Stimulated activated CD8-positive, alpha-beta memory T cell treated with anti-CD3 and anti-CD28 coated beads, Interleukin-15, amount 100 ng/mL, for 4 hours (primary cell): Measurements from ENCODE around the gene DEPDC4.
"Not testable (repeated sequence)": the region's sequence is repeated elsewhere in the genome, so short reads cannot be mapped to it uniquely, and the experiment has no call there.

Experiments used
- DNase-seq, 2 donors: peaks; one replicate each; pipeline ENCODE4 v3.0.0-alpha.2; 2020; ENCODE audit warnings: low read depth in 2 of 2

The DEPDC4 gene

DNA sequence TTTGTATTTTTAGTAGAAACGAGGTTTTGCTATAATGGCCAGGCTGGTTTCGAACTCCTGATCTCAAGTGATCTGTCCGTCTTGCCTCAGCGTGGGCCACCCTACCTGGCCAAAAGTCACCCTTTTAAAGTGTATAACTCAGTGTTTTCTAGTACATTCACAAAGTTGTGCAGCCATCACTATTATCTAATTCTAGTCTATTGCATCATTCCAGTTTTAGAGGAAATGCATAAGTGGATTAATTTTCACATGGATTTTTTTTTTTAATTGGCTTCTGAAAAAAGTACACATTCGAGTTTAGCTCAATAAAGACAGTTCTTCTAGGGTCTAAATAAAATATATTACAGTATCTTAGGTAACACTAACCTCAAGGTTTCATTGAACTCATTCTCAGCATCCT is 3.7 kb downstream of the DEPDC4 start:
- DNase-seq = no peak

DNA sequence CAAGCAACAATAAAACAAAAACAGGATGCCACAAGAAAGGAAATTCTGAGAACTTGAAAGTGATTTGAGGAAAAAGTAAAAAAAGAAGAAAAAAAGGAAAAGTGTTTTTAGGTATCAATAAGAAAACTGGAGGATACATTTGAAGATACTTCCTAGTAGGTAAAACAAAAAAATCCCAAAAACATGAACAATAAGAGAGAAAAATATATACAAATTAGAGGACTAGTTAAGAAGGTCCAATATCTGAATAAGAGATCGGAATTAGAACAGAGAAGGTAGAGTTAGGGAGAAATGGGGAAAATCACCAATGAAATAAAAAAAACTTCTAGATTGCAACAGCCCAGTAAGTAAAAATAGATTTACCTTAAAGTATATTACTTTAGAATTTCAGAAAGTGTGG is 8.8 kb downstream of the DEPDC4 start:
- no peak for DNase-seq

DNA sequence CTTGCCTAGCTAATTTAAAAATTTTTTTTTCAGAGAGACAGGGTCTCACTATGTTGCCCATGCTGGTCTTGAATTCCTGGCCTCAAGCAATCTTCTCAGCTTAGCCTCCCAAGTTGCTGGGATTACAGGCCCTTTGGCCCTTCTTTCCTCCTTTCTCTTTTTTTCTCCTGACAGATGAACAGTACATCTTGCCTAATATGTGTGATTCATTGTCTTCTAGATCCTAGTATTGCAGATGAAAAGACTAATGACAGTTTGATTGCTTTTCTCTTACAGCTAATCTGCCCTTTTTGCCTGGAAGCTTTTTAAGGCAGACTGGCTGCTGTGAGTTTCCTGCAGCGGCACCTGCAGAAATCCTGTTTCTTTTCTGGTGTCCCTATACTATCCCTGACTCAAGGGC is 12.0 kb downstream of the DEPDC4 start:
- no peak for DNase-seq

DNA sequence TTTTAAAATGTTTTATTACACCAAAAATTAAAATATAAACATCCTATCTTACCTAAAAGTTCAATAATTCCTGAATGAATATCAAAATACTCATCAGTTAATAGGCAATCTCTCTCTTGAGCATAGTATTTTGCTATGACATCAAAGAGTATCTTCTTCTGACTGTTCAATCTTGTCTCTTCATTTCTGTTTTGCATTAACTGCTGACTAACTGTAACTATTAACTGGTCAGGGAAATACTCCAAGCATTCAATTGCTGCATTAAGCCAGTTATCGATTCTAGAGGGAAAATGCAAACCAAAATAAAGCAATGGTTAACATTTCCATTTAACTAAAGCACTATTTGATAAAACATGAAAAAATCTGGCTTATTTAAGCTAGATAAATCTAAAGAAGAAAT is 13.4 kb downstream of the DEPDC4 start:
- DNase-seq = no peak

DNA sequence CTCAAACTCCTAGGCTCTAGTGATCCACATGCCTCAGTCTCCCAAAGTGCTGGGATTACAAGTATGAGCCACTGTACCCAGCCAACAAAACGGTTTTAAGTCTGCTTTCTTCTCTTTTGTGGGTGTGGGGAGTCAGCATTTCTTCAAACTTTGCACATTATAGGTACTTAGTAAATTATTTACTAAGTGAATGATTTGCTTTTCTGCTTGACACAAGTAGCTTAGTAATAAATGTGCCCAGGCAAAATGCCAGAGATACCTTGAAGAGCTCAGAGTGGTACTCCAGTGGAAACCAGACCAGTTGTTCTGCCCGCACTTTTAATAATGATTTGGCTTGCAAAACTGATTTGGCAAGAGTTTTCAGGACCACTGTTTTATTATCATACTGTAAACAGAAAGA is 15.0 kb downstream of the DEPDC4 start:
- no peak for DNase-seq

DNA sequence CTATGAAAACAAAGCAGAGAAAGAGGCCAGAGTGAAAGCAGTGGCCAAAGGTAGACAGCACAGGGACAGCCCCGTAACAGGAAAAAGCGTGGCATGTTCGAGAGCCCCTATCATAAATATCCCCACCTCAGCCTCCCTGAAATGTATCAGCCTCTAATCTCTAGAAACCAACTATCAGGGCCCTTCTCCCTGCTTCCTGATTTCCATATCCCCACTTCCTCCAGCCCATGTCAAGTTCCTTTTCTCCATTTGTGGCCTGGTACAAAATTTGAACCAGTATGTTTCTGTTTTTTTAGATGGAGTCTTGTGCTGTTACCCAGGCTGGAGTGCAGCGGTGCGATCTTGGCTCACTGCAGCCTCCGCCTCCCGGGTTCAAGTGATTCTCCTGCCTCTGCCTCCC is 16.9 kb downstream of the DEPDC4 start:
- DNase-seq = no peak

DNA sequence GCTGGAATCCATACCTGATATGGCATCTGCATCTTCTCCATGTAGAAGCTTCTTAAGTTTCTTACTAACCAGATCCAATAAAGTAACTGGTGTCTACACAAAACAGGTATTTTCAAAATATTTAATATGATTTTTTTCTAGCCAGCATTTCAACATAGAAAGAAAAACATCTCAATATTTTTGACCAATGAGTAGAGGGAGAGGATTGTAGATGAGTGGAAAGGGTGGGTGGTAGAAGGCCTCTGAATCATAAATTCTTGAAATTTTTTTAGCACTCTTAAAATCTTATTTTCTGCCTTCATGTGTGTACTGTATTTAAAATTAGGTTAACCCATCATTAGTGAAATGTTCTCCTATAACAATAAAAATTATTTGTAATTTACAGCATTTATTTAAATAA is 18.0 kb downstream of the DEPDC4 start:
- no peak for DNase-seq

DNA sequence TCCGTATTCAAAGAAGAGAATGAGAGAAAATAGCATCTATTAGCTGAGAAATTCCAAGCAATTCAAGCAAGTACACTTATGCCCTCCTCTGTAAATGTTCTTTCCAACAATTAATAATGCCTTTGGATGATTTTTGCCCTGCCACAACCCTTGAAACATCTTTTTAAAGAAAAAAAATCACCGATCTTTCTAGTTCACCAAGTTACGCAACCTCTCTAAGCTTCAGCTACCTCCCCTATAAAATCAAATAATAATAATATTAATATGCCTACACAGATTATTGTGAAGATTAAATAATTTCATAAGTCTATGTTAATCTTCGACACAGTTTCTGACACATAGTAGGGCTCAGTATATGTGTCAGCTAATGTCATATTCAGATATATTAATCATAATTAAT is 19.1 kb downstream of the DEPDC4 start:
- no peak for DNase-seq

DNA sequence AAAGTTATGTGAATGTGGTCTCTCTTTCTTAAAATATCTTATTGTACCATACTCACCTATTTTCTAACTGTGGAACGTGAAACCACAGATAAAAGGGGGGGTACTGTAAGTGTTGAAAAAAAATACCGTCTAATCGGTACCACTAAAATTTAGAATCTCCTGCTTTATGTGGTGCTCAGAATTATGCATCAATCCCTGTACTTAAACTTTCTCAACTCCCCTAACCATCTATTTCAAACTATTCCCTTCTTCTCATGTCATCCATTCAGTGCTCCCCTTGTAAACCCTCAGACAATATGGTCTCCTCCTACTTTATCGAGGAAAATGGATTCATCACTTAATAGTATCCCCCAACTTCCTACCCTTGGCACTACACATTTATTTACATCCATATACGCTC is 23.7 kb downstream of the DEPDC4 start:
- DNase-seq = no peak

DNA sequence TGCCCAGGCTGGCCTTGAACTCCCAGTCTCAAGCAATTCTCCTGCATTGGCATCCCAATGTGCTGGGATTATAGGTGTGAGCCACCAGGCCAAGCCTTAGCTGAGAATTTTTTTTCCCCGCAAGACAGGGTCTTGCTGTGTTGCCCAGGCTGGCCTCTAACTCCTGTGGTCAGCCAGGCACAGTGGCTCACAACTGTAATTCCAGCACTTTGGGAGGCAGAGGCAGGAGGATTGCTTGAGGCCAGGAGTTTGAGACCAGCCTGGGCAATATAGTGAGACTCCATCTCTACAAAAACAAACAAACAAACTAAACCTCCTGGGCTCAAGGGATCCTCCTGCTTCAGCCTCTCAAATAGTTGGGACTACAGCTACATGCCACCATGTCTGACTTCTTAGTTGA is 27.3 kb downstream of the DEPDC4 start:
- no peak for DNase-seq

DNA sequence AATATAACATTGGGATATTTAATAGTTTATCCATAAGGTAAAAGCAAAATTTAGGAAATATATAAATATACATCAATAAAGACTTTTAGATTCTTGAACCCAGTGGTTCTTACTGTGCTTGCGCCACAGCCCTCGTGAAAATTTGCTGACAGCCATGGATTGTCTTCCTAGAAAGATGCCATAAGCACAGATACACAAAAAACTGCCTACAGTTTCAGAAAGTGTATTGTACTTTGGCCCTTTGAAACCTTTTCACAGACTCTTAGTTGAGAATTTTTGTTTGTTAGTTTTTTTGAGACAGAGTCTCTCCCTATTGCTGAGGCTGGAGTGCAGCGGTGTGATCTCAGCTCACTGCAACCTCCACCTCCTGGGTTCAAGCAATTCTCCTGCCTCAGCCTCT is 28.1 kb downstream of the DEPDC4 start:
- no peak for DNase-seq

DNA sequence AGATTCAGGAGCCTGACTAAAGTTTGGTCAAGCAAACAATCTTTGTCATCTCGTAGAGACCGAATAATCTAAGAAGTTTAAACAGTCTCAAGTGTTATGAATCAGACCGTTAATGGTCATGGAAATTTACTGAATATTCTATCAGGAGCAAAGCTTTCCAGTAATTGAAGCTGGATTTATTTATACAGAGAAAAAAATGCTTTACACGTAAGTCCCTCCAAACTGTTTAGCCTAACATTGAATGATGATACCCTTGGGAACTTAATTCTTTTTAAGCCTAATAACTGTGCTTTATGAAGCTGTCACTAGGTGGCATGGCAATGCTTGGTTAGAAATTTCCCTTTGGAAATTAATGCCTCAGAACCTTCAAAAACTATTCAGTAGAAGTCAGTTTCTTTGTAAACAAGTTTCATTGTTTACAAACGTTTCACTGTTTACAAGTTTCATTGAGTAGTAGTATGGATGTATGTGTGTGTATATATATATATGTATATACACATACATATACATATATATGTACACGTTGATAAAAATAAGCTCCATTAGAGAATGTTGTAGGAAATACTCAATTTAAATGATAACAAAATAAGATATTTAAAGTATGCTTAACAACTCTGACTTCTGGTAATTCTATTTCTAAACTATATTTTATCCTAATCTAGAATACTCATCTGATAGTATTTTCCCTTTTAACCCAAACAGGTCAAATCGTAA is 32.1 kb downstream of the DEPDC4 start:
- DNase-seq = no peak

DNA sequence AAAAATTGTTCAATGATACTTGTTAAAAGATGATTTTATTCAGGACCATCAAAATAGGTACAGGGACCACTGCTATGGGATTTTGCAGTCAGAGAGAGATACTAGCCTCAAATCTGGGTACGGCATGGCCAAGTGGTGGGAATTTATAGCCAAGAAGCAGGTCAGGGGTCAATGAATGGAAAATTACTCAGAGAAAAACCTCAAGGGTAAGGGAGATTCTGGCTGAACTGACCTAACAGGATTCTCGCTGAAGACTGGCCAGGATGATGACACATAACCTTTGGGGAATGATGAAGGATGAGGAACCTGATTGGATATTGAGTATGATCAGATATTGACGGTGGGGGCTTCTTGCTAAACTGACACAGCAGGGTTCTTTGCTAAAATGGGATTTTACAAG is 32.7 kb downstream of the DEPDC4 start:
- DNase-seq = no peak

DNA sequence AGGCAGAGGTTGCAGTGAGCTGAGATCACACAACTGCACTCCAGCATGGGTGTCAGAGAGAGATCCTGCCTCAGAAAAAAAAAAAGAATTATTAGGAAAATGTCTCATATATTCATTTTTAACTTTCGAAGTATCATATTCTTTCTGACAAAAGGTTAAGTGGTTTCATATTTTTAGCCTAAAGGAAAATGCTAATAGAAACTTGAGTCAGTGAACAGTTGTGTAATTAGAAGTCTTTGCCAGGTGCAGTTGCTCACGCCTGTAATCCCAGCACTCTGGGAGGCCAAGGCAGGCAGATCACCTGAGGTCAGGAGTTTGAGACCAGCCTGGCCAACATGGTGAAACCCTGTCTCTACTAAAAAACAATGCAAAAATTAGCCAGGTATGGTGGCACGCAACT is 35.0 kb downstream of the DEPDC4 start:
- DNase-seq = not testable (repeated sequence)

DNA sequence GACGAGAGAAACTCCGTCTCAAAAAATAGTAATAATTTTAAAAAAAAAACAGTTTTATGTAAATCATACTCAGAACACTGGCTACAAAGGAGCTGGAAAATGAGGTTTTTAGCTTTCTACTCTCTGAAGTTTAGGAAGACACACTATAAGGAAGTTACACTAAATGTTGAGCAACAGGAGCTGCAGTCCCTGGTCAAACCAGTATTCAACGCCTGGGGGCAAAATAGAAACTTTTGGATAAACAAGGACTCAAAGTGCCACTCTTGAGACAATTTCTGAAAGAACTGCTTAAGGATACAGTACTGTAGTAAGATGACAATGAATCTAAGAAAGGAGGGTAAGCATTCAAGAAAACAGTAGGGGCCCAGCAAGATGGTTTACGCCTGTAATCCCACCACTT is 37.0 kb downstream of the DEPDC4 start:
- no peak for DNase-seq

DNA sequence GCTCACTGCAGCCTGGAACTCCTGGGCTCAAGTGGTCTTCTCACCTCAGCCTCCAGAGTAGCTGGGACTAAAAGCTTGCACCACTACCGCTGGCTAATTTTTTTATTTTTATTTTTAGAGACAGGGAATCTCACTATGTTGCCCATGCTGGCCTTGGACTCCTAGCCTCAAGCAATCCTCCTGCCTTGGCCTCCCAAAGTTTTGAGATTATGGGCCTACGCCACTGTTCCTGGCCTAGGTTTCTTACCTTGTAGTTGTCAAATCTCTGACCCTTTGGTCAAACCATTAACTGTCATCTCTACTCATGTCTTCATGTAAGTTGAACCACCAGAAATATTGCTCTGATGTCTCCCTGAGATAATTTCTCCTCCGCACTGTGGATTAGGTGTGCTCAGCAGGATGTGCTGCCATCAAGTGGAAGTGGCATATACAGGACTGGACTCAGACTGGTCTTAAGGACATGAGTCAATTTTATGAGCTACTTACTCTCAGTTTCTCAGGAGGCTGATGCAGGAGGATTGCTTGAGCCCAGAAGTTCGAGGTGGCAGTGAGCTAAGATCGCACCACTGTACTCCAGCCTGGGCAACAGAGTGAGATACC is 37.7 kb downstream of the DEPDC4 start:
- DNase-seq = no peak

DNA sequence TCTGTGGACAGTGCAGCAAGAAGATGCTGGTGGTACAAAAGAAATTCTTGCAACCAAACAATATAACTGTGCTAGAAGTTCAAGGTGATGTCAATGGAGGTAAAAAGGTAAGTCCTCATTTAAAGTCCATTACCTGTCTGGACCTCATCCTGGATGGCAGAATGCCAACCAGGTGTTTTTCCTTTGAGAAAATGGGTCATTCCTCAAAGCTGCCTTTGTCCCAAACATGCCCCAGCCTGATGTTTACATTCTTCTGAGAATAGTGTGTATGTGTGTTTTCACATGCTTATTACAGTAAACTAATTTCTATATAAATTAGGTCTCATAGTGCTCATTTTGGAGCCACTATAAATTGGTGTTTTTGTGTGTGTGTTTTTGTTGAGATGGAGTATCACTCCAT is 41.4 kb downstream of the DEPDC4 start:
- no peak for DNase-seq

DNA sequence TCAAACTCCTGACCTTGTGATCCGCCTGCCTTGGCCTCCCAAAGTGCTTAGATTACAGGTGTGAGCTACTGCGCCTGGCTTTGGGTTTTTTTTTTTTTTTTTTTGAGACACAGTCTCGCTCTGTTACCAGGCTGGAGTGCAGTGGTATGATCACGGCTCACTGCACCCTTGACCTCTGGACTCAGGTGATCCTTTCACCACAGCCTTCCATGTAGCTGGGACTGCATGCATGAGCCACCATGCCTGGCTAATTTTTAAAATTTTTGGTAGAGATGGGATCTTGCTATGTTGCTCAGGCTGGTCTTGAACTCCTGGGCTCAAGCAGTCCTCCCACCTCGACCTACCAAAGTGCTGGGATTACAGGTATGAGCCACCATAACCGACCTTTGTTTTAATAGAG is 44.7 kb downstream of the DEPDC4 start:
- DNase-seq = not testable (repeated sequence)

DNA sequence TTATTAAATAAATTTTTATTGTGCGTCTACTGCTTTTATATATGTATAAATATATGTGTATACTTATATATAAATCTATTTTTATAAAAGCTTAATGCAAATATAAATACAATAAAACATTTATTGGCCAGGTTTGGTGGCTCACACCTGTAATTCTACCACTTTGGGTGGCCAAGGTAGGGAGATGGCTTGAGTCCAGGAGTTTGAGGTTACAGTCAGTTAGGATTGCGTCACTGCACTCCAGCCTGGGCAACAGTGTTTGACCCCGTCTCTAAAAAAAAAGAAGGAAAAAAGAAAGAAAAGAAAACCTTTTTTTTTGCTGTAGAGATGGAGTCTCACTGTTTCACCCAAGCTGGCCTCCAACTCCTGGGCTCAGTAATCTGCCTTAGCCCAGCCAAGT is 45.4 kb downstream of the DEPDC4 start:
- no peak for DNase-seq

DNA sequence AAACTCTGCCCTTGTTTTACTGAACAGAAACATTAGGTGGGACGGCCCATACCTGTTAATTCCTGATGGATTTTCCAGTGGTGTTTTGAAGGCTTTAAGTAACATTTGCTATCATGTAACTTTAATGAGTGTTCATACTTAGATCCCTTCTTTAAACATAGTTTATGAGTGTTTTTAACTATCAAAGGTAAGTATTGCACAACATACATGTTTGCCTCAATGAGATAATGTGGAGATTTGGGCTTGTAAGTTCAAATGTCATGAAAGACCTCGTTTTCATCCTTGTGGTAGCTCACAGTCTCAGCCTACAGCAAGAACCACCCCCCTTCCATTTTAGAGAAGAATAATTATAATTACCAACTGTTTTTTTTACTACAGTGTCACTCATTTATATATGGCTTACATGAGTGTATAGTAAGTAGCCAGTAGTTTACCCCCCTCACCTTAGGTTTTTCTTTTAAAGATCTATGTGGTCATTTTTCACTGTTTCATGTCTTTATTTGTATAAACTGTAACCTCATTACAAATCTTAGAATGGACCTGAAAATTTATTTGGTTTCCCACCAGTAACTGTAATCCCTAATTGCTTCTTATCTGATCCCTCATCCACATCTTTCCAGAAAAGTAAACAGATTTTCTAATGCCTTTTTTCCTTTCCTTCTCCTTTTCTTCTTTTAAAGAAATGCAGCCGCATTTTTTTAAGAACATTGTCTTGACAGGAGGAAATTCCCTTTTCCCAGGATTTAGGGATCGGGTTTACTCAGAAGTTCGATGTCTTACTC is 47.4 kb downstream of the DEPDC4 start:
- no peak for DNase-seq

DNA sequence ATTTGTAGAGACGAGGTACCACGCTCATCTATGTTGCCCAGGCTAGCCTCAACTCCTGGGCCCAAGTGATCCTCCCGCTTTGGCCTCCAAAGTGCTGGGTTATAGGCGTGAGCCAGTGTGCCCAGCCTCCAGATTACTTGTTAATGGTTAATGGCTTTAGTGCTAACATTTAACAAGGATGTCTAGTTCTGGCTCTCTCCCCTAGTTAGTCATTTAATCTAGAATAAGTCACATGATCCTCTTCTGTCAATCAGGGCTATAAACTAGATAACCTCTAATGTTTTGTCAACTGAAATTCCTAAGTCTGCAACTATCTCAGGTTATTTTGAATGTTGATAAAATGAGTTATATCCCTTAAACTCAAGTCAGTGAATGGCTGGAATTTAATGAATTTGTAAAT is 50.5 kb downstream of the DEPDC4 start:
- DNase-seq = no peak

DNA sequence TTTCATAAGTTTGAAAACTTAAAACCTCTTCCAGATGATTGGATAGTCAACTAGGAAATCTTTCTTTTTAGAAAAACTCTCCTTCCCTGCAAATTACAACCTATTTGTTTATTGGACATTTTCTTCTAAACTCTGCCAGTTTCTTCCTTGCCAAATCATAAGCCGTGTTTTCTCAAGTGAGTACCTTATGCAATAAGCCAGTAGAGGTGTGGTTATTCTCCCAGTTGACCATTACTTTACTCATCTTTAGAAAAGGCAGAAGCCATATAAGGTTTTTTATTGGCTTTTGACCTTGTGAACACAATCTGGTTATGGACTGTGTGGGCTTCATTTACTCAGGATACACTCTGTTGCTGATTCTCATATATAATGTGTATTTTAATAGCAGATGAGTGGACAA is 51.7 kb downstream of the DEPDC4 start:
- DNase-seq = no peak

DNA sequence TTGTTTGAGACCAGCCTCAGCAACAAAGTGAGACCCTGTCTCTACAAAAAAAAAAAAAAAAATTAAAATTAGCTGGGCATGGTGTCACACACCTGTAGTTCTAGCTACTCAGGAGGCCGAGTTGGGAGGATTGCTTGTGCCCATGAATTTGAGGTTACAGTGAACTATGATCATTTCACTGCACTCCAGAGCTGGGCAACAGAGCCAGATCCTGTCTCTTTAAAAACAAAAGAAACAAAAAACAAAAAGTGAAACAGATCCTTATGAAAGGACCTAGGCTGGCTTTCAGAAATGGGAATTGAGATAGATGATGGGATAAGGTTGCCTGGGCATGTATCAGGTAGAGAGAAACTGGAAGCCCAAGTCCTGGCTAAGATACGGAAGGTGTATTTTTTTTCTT is 52.4 kb downstream of the DEPDC4 start:
- DNase-seq = no peak
